WTC11 (cell line): Measurements from ENCODE around the gene LMOD1. TPM values are rescaled to one million over a fixed set of nuclear protein-coding genes. Genes with fewer than 3 reads are reported as not detected.

ENCODE experiments used
- ATAC-seq: fragments of 200-7000 bp; cut with Tn5 transposase; 2 replicates; pipeline ENCODE4 v1.10.0; 2021; ENCODE audit warnings: mild to moderate bottlenecking, moderate library complexity
- CTCF ChIA-PET: fragments of 300-600 bp; sonication (Branson Sonifier 250); formaldehyde crosslinking; loops from one replicate; lab custom pipeline; 2021; ENCODE audit warnings: antibody characterized with exemption; lab: Charles Lee
- POLR2A ChIA-PET: fragments of 350-600 bp; sonication (Branson Sonifier 250); formaldehyde crosslinking; loops from one replicate; lab custom pipeline; 2021; ENCODE audit warnings: antibody characterized with exemption; lab: Charles Lee
- DNase-seq: peaks from one replicate; pipeline ENCODE4 v3.0.0; 2021; ENCODE audit warnings: low spot score
- H3K27ac Mint-ChIP-seq: 2 replicates; pipeline ENCODE4 v1.8.0; 2021; ENCODE audit warnings: mixed read lengths
- H3K27me3 Mint-ChIP-seq: 2 replicates; pipeline ENCODE4 v1.8.0; 2021; ENCODE audit warnings: low read depth, mild to moderate bottlenecking, moderate library complexity, mixed read lengths
- H3K36me3 Mint-ChIP-seq: 2 replicates; pipeline ENCODE4 v1.8.0; 2021; ENCODE audit warnings: mixed read lengths
- H3K4me1 Mint-ChIP-seq: 2 replicates; pipeline ENCODE4 v1.8.0; 2022; ENCODE audit warnings: mixed read lengths
- H3K4me3 Mint-ChIP-seq: 2 replicates; pipeline ENCODE4 v1.8.0; 2021; ENCODE audit warnings: mild to moderate bottlenecking, moderate library complexity, mixed read lengths
- H3K9me3 Mint-ChIP-seq: 2 replicates; pipeline ENCODE4 v1.8.0; 2021; ENCODE audit warnings: mixed read lengths
- AR ChIP-seq: fragments of 250-450 bp; sonication (Bioruptor Pico); IDR thresholded peaks from 2 replicates; pipeline ENCODE4 v1.9.0; 2021; ENCODE audit warnings: mild to moderate bottlenecking
- CREB1 ChIP-seq: sonication (generic); formaldehyde crosslinking; IDR thresholded peaks from 2 replicates; pipeline ENCODE4 v1.8.0; 2023; ENCODE audit warnings: mild to moderate bottlenecking, missing genetic modification reagents
- FOXP1 ChIP-seq: sonication (generic); formaldehyde crosslinking; IDR thresholded peaks from 2 replicates; pipeline ENCODE4 v1.8.0; 2022; ENCODE audit warnings: missing genetic modification reagents, mild to moderate bottlenecking, moderate library complexity, borderline replicate concordance
- GTF2I ChIP-seq: fragments of 250-450 bp; sonication (Bioruptor Pico); conservative IDR thresholded peaks from 2 replicates; pipeline ENCODE4 v1.4.0; 2021; ENCODE audit warnings: mild to moderate bottlenecking
- HMGA2 ChIP-seq: fragments of 250-450 bp; sonication (Bioruptor Pico); IDR thresholded peaks from 2 replicates; pipeline ENCODE4 v1.4.0; 2021; ENCODE audit warnings: mild to moderate bottlenecking, moderate library complexity
- IRF1 ChIP-seq: sonication (generic); formaldehyde crosslinking; IDR thresholded peaks from 2 replicates; pipeline ENCODE4 v1.8.0; 2023; ENCODE audit warnings: missing genetic modification reagents
- IRF2 ChIP-seq: sonication (generic); formaldehyde crosslinking; IDR thresholded peaks from 2 replicates; pipeline ENCODE4 v1.8.0; 2022; ENCODE audit warnings: low read depth, missing genetic modification reagents, borderline replicate concordance
- MLX ChIP-seq: sonication (generic); formaldehyde crosslinking; IDR thresholded peaks from 2 replicates; pipeline ENCODE4 v1.8.1; 2023; ENCODE audit warnings: mild to moderate bottlenecking, missing genetic modification reagents, moderate library complexity
- NFE2L1 ChIP-seq: sonication (generic); formaldehyde crosslinking; IDR thresholded peaks from 2 replicates; pipeline ENCODE4 v1.8.1; 2023; ENCODE audit warnings: missing genetic modification reagents
- RORB ChIP-seq: fragments of 250-450 bp; sonication (Bioruptor Pico); IDR thresholded peaks from 2 replicates; pipeline ENCODE4 v1.9.0; 2021; ENCODE audit warnings: mild to moderate bottlenecking
- SMAD4 ChIP-seq: sonication (generic); formaldehyde crosslinking; IDR thresholded peaks from 2 replicates; pipeline ENCODE4 v1.8.0; 2022; ENCODE audit warnings: mild to moderate bottlenecking, missing genetic modification reagents
- SP1 ChIP-seq: sonication (generic); formaldehyde crosslinking; conservative IDR thresholded peaks from 2 replicates; pipeline ENCODE4 v1.8.1; 2022; ENCODE audit warnings: missing genetic modification reagents
- TCF7 ChIP-seq: sonication (generic); formaldehyde crosslinking; IDR thresholded peaks from 2 replicates; pipeline ENCODE4 v1.8.0; 2022; ENCODE audit warnings: mild to moderate bottlenecking, low read depth, missing genetic modification reagents, moderate library complexity
- ZNF219 ChIP-seq: sonication (generic); formaldehyde crosslinking; IDR thresholded peaks from 2 replicates; pipeline ENCODE4 v1.8.0; 2023; ENCODE audit warnings: missing genetic modification reagents, mild to moderate bottlenecking, borderline replicate concordance
- ZNF232 ChIP-seq: sonication (generic); formaldehyde crosslinking; IDR thresholded peaks from 2 replicates; pipeline ENCODE4 v1.8.0; 2022; ENCODE audit warnings: mild to moderate bottlenecking, missing genetic modification reagents
- ZNF281 ChIP-seq: sonication (generic); formaldehyde crosslinking; IDR thresholded peaks from 2 replicates; pipeline ENCODE4 v1.8.0; 2023; ENCODE audit warnings: mild to moderate bottlenecking, missing genetic modification reagents
- ZNF317 ChIP-seq: sonication (generic); formaldehyde crosslinking; IDR thresholded peaks from 2 replicates; pipeline ENCODE4 v1.8.1; 2023; ENCODE audit warnings: low read depth, mild to moderate bottlenecking, moderate library complexity, missing genetic modification reagents, borderline replicate concordance
- total RNA-seq: library from RNA; stranded (reverse); gene quantifications from 3 replicates; pipeline ENCODE4 v1.2.3, GENCODE V29; 2021
- TF ChIP-seq, protein P1 (sequence below): fragments of 250-450 bp; sonication (Bioruptor Pico); IDR thresholded peaks from 2 replicates; pipeline ENCODE4 v1.9.0; 2021; ENCODE audit warnings: mild to moderate bottlenecking, borderline replicate concordance

Gene LMOD1
- total RNA-seq, 1 experiment from 2014 or later, result 1.5 TPM

DNA sequence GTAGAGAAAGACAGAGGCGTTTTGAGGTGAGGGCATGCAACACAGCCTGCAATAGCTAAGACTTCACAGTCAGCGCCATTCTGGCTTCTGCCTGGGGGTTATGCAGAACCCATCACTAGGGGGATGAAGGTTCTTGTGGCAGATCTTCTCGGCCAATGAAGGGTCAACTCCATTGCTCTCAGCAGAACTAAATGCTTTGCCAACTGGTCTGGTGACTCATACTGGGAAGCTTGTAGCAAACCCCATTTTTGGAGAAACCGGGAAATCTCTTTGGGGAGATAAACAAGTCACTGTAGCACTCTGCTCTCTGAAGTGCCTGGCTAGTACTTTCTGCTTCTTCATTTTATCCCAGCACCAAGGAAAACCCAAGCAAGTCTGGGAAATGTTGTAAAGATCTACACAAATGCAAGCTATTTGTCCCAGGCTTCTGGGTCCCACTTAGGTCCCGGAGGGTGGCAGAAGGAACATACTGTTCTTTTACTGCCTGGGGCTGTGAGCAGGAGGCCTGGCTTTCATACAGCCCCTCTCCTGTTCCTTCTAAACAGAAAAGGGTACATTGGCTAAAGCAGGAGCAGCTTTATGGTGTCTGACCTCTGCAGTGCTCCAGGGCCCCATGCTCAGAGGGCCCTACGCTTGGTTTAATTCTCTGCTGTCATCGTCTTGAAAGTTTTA lies 28.9 kb downstream of the LMOD1 start (continued):
- TF ChIP-seq SP1, result no peak
- TF ChIP-seq ZNF281 (CRISPR knock-in tag), result no peak
- no peak for TF ChIP-seq RORB (CRISPR knock-in tag)
- TF ChIP-seq FOXP1 (CRISPR knock-in tag), result no peak
- TF ChIP-seq IRF1 (CRISPR knock-in tag), result no peak
- no peak for TF ChIP-seq CREB1

DNA sequence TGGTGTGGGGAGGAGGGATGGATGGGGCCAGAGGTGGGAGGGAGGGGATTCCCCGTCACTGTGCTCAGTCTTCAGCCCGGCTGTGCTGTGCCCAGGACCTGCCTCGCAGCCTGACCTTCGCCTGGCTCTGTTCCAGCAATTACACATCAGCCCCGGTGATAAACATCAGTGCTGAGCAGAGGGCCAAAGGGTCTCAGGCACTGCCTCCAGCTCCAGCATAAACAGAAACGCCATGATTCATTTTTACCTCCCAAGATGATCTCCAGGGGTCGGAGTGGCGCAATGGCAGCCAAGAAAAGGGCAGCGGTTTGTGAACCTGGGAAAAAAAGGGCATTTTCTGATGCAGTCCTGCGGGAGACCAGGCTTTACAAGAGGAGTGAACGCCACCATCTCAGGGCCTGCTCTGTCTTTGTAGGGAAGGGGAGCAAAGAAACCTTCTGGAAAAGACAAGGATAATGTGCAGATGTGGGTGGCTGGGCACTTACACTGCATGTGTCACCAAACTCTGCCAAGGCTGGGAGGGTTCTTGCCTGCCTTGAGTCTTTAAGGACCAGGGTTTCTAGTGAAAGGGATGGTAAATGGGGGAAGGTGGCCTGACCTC lies 29.6 kb downstream of the LMOD1 start:
- ChIA-PET POLR2A (no interaction called here), CTCF (interaction anchor here (0.6 to 3.1 kb wide), 3 partner anchors 21 to 30 kb away, joined by 3 to 15 read pairs (median 3); partner anchors contain the start of gene LMOD1)
- Mint-ChIP-seq H3K9me3 (no peaks in the 10 kb centered on the region), H3K4me1 (peaks cover 12% of the 10 kb centered on the region), H3K36me3 (no peaks in the 10 kb centered on the region), H3K27ac (peak overlapping the region; percentile 45; the same call in 1 of the 2 replicates), H3K27me3 (no peaks in the 10 kb centered on the region; the same call in 1 of the 2 replicates), H3K4me3 (no peak overlapping the region)
- no peak for DNase-seq
- ATAC-seq, result no peak
- TF ChIP-seq RORB (CRISPR knock-in tag) (no peak), HMGA2 (CRISPR knock-in tag) (no peak)

DNA sequence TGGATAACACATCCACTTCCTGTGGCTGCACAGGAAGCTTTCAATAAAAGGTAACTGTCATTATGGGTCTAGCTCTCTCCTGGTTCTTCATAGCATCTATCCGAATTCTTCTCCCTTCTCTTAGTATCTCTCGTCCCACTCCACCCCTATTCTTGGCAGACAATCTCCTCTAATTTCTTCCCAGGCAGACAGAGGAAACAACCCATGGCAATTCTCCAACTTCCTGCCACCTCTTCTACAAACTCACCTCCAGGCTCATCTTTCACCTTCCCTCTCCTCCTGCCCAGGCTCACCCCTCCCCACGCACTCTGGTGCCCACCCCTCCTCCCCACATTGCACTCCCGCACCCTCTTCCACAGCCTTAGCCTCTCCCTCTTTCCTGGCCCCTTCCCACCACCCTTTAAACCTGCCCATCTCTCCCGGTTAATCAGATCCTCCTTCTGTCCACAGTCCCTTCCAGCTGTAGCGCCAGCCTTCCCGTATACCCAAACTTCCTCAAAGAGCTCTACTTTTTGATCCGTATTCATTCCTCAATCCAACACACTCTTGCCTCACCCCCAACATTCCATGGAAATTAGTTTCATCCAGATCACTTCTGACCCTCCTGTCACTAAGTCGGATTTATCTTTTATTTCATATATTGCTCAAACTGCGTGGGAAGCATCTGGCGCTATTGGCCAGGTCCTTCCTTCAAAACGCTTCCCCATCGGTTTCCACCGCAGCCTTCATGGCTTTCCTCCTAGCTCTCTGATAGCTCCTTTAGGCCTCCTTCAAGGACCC lies 31.7 kb downstream of the LMOD1 start:
- ATAC-seq (no peak), DNase-seq (no peak)
- H3K4me3 Mint-ChIP-seq, result no peak overlapping the region
- POLR2A ChIA-PET, result no interaction called here
- H3K9me3 Mint-ChIP-seq, result no peaks in the 10 kb centered on the region
- no peaks in the 10 kb centered on the region for H3K27me3 Mint-ChIP-seq
- H3K27ac Mint-ChIP-seq, result no peak overlapping the region
- CTCF ChIA-PET, result interaction anchor here (1.2 kb wide), 2 partner anchors 19 to 30 kb away, joined by 3 to 6 read pairs; no protein-coding TSS in a partner anchor
- no peaks in the 10 kb centered on the region for H3K36me3 Mint-ChIP-seq
- peaks cover 14% of the 10 kb centered on the region for H3K4me1 Mint-ChIP-seq
- TF ChIP-seq NFE2L1 (CRISPR knock-in tag) (no peak), SMAD4 (CRISPR knock-in tag) (no peak), ZNF232 (no peak), SP1 (no peak), RORB (CRISPR knock-in tag) (no peak), AR (no peak), TCF7 (CRISPR knock-in tag) (no peak), MLX (CRISPR knock-in tag) (no peak), IRF2 (CRISPR knock-in tag) (no peak), CREB1 (no peak), GTF2I (CRISPR knock-in tag) (no peak), ZNF219 (no peak), ZNF317 (CRISPR knock-in tag) (no peak)
- TF ChIP-seq, protein P1, sequence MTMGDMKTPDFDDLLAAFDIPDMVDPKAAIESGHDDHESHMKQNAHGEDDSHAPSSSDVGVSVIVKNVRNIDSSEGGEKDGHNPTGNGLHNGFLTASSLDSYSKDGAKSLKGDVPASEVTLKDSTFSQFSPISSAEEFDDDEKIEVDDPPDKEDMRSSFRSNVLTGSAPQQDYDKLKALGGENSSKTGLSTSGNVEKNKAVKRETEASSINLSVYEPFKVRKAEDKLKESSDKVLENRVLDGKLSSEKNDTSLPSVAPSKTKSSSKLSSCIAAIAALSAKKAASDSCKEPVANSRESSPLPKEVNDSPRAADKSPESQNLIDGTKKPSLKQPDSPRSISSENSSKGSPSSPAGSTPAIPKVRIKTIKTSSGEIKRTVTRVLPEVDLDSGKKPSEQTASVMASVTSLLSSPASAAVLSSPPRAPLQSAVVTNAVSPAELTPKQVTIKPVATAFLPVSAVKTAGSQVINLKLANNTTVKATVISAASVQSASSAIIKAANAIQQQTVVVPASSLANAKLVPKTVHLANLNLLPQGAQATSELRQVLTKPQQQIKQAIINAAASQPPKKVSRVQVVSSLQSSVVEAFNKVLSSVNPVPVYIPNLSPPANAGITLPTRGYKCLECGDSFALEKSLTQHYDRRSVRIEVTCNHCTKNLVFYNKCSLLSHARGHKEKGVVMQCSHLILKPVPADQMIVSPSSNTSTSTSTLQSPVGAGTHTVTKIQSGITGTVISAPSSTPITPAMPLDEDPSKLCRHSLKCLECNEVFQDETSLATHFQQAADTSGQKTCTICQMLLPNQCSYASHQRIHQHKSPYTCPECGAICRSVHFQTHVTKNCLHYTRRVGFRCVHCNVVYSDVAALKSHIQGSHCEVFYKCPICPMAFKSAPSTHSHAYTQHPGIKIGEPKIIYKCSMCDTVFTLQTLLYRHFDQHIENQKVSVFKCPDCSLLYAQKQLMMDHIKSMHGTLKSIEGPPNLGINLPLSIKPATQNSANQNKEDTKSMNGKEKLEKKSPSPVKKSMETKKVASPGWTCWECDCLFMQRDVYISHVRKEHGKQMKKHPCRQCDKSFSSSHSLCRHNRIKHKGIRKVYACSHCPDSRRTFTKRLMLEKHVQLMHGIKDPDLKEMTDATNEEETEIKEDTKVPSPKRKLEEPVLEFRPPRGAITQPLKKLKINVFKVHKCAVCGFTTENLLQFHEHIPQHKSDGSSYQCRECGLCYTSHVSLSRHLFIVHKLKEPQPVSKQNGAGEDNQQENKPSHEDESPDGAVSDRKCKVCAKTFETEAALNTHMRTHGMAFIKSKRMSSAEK, result no peak
